Activated T-cell treated with anti-CD3 and anti-CD28 coated beads, Interleukin-2, amount 50 U/mL, for 1 hour (primary cell): ENCODE results near the gene EPOP.

Experiments used
- DNase-seq: peaks from one replicate; pipeline ENCODE4 v3.0.0-alpha.2; 2020

The EPOP gene

GRCh38 chr17:38674749-38675615, at the start of gene EPOP:
Gene EPOP (minus strand): TSS chr17:38674957. CDS start chr17:38674495, 462 bp downstream.
- DNase-seq = peak; percentile 88

GRCh38 chr17:38721802-38722201, 47.0 kb upstream of the EPOP start:
- DNase-seq = no peak

- DNase-seq = no peak
Observed at GRCh38 chr17:38720941-38721340, 46.2 kb upstream of the EPOP start.

- no peak for DNase-seq
Observed at GRCh38 chr17:38719943-38720641, 45.3 kb upstream of the EPOP start.

GRCh38 chr17:38719289-38719942, 44.7 kb upstream of the EPOP start:
- no peak for DNase-seq

GRCh38 chr17:38717139-38717745, 42.5 kb upstream of the EPOP start:
- no peak for DNase-seq

- no peak for DNase-seq
Observed at GRCh38 chr17:38716368-38717005, 41.7 kb upstream of the EPOP start.

GRCh38 chr17:38715216-38715943, 40.6 kb upstream of the EPOP start:
- DNase-seq = no peak

- DNase-seq = no peak
Observed at GRCh38 chr17:38713456-38714075, 38.8 kb upstream of the EPOP start.

GRCh38 chr17:38712593-38712992, 37.8 kb upstream of the EPOP start:
- DNase-seq = no peak

- DNase-seq = no peak
Observed at GRCh38 chr17:38711792-38712571, 37.2 kb upstream of the EPOP start.

GRCh38 chr17:38710985-38711384, 36.2 kb upstream of the EPOP start:
- DNase-seq = no peak

GRCh38 chr17:38710604-38710962, 35.8 kb upstream of the EPOP start:
- no peak for DNase-seq

GRCh38 chr17:38709864-38710603, 35.3 kb upstream of the EPOP start:
- DNase-seq = no peak

- no peak for DNase-seq
Observed at GRCh38 chr17:38709104-38709820, 34.5 kb upstream of the EPOP start.

GRCh38 chr17:38707678-38708351, 33.1 kb upstream of the EPOP start:
- no peak for DNase-seq

- DNase-seq = peak; percentile 43
Observed at GRCh38 chr17:38706505-38707216, 31.9 kb upstream of the EPOP start.
